H9 (cell line): Measurements from ENCODE around the gene APOL5. TPM values are rescaled to one million over a fixed set of nuclear protein-coding genes. Genes with fewer than 3 reads are reported as not detected.

ENCODE experiments used
- DNase-seq: peaks from one replicate; pipeline ENCODE4 v3.0.0-alpha.2; 2017
- H2AFZ ChIP-seq: one replicate; pipeline ENCODE4 v1.6.1; 2013; ENCODE audit warnings: mild to moderate bottlenecking, low read length, control low read depth, moderate library complexity
- H2AK5ac ChIP-seq: 2 replicates; pipeline ENCODE4 v1.6.1; 2013; ENCODE audit warnings: low read length, control low read depth, mixed read lengths; ENCODE audit not compliant: insufficient read length
- H2BK120ac ChIP-seq: one replicate; pipeline ENCODE4 v1.6.1; 2013; ENCODE audit warnings: low read depth, mild to moderate bottlenecking, low read length, control low read depth, inconsistent platforms; ENCODE audit not compliant: poor library complexity, severe bottlenecking
- H2BK12ac ChIP-seq: 2 replicates; pipeline ENCODE4 v1.6.1; 2013; ENCODE audit warnings: low read length, control low read depth, mixed read lengths, low read depth; ENCODE audit not compliant: insufficient read length
- H2BK15ac ChIP-seq: 2 replicates; pipeline ENCODE4 v1.6.1; 2013; ENCODE audit warnings: low read depth, low read length, control low read depth
- H2BK20ac ChIP-seq: one replicate; pipeline ENCODE4 v1.6.1; 2013; ENCODE audit warnings: low read depth, mild to moderate bottlenecking, low read length, control low read depth, inconsistent platforms; ENCODE audit not compliant: poor library complexity, severe bottlenecking
- H2BK5ac ChIP-seq: 2 replicates; pipeline ENCODE4 v1.6.1; 2013; ENCODE audit warnings: low read length, control low read depth, mixed read lengths; ENCODE audit not compliant: insufficient read length
- H3K14ac ChIP-seq: 2 replicates; pipeline ENCODE4 v1.6.1; 2013; ENCODE audit warnings: low read length, control low read depth; ENCODE audit not compliant: insufficient read depth
- H3K18ac ChIP-seq: 2 replicates; pipeline ENCODE4 v1.6.1; 2013; ENCODE audit warnings: low read depth, mild to moderate bottlenecking, mixed read lengths, low read length, control low read depth; ENCODE audit not compliant: insufficient read length
- H3K23ac ChIP-seq: 2 replicates; pipeline ENCODE4 v1.6.1; 2013; ENCODE audit warnings: low read length, control low read depth, mixed read lengths, low read depth; ENCODE audit not compliant: insufficient read length
- H3K23me2 ChIP-seq: 2 replicates; pipeline ENCODE4 v1.6.1; 2013; ENCODE audit warnings: low read depth, mild to moderate bottlenecking, mixed read lengths, low read length, control low read depth; ENCODE audit not compliant: insufficient read length, poor library complexity, severe bottlenecking
- H3K27ac ChIP-seq: 2 replicates; pipeline ENCODE4 v1.5.1; 2013; ENCODE audit warnings: low read length, control low read depth, mixed read lengths, low read depth; ENCODE audit not compliant: insufficient read length
- H3K27me3 ChIP-seq: 2 replicates; pipeline ENCODE4 v1.6.1; 2013; ENCODE audit warnings: low read length, control low read depth, inconsistent platforms; ENCODE audit not compliant: insufficient read depth
- H3K4ac ChIP-seq: 2 replicates; pipeline ENCODE4 v1.6.1; 2013; ENCODE audit warnings: low read depth, mild to moderate bottlenecking, control low read depth, inconsistent platforms, low read length, moderate library complexity
- H3K4me1 ChIP-seq: 2 replicates; pipeline ENCODE4 v1.6.1; 2013; ENCODE audit warnings: low read length, control low read depth, inconsistent platforms; ENCODE audit not compliant: insufficient read depth
- H3K4me2 ChIP-seq: 2 replicates; pipeline ENCODE4 v1.6.1; 2013; ENCODE audit warnings: low read length, control low read depth, mixed read lengths; ENCODE audit not compliant: insufficient read length, insufficient read depth
- H3K56ac ChIP-seq: 2 replicates; pipeline ENCODE4 v1.6.1; 2013; ENCODE audit warnings: low read depth, mild to moderate bottlenecking, mixed read lengths, low read length, control low read depth; ENCODE audit not compliant: insufficient read length
- H3K79me1 ChIP-seq: 2 replicates; pipeline ENCODE4 v1.6.1; 2013; ENCODE audit warnings: low read depth, mild to moderate bottlenecking, moderate library complexity, low read length, control low read depth, inconsistent platforms; ENCODE audit not compliant: insufficient read depth, poor library complexity, severe bottlenecking
- H3K79me2 ChIP-seq: 2 replicates; pipeline ENCODE4 v1.6.1; 2013; ENCODE audit warnings: low read length, control low read depth, inconsistent platforms; ENCODE audit not compliant: insufficient read depth
- H3K9ac ChIP-seq: 2 replicates; pipeline ENCODE4 v1.6.1; 2013; ENCODE audit warnings: low read length, control low read depth, mixed read lengths; ENCODE audit not compliant: insufficient read length; ENCODE audit errors: extremely low read depth
- H3K9me3 ChIP-seq: one replicate; pipeline ENCODE4 v1.6.1; 2013; ENCODE audit warnings: low read depth, low read length, inconsistent platforms; ENCODE audit not compliant: control insufficient read depth
- H3T11ph ChIP-seq: one replicate; pipeline ENCODE4 v1.6.1; 2013; ENCODE audit warnings: mild to moderate bottlenecking, low read length, control low read depth, inconsistent platforms
- H4K20me1 ChIP-seq: one replicate; pipeline ENCODE4 v1.6.1; 2013; ENCODE audit not compliant: control insufficient read depth, insufficient read length, insufficient read depth
- H4K5ac ChIP-seq: 2 replicates; pipeline ENCODE4 v1.6.1; 2013; ENCODE audit warnings: low read depth, mild to moderate bottlenecking, mixed read lengths, low read length, control low read depth; ENCODE audit not compliant: insufficient read length
- H4K8ac ChIP-seq: replicated peaks from 2 replicates; pipeline ENCODE4 v1.6.1; 2013; ENCODE audit warnings: low read length, control low read depth, mixed read lengths, low read depth; ENCODE audit not compliant: insufficient read length
- H4K91ac ChIP-seq: 2 replicates; pipeline ENCODE4 v1.6.1; 2013; ENCODE audit warnings: low read depth, mild to moderate bottlenecking, moderate library complexity, mixed read lengths, low read length, control low read depth; ENCODE audit not compliant: insufficient read length
- H3K27ac Mint-ChIP-seq, 3 experiments: 2 replicates in 2 of 3; 3 replicates in 1 of 3; pipeline ENCODE4 v1.8.0; 2020 to 2021; ENCODE audit warnings: mixed read lengths in 3 of 3, mild to moderate bottlenecking in 1 of 3, moderate library complexity in 1 of 3
- H3K27me3 Mint-ChIP-seq: 2 replicates; pipeline ENCODE4 v1.8.0; 2021; ENCODE audit warnings: low read depth, mild to moderate bottlenecking, moderate library complexity, mixed read lengths
- H3K36me3 Mint-ChIP-seq, 3 experiments: 2 replicates in 2 of 3; 3 replicates in 1 of 3; pipeline ENCODE4 v1.8.0; 2020 to 2021; ENCODE audit warnings: low read depth in 3 of 3, mixed read lengths in 3 of 3; ENCODE audit not compliant: insufficient read depth in 1 of 3
- H3K4me1 Mint-ChIP-seq, 2 experiments: 2 replicates each; pipeline ENCODE4 v1.8.0; 2020; ENCODE audit warnings: mixed read lengths in 2 of 2
- H3K4me3 Mint-ChIP-seq, 2 experiments: 2 replicates in 1 of 2; 3 replicates in 1 of 2; pipeline ENCODE4 v1.8.0; 2020 to 2021; ENCODE audit warnings: mild to moderate bottlenecking in 2 of 2, mixed read lengths in 2 of 2, moderate library complexity in 1 of 2
- H3K9me3 Mint-ChIP-seq, 2 experiments: 2 replicates in 1 of 2; 3 replicates in 1 of 2; pipeline ENCODE4 v1.8.0; 2020; ENCODE audit warnings: mild to moderate bottlenecking in 2 of 2, mixed read lengths in 2 of 2, moderate library complexity in 1 of 2
- CTCF ChIP-seq: fragments of 200-600 bp; sonication (generic); conservative IDR thresholded peaks from 3 replicates; pipeline ENCODE4 v1.8.0; 2021; ENCODE audit warnings: antibody characterized with exemption, mild to moderate bottlenecking
- WGBS: extraction: QIAGEN DNeasy Blood & Tissue Kit; methylation state at CpG from one replicate; pipeline ENCODE4 v1.1.7; 2013; ENCODE audit warnings: missing lambda C conversion rate, low lambda C conversion rate, mixed read lengths; ENCODE audit not compliant: insufficient read length; ENCODE audit errors: extremely low coverage; 5-methylcytosine and 5-hydroxymethylcytosine counted together
- total RNA-seq: library from RNA; stranded (reverse); gene quantifications from 2 replicates; pipeline ENCODE4 v1.2.1, GENCODE V29; 2021

The APOL5 gene
- total RNA-seq, 1 experiment from 2014 or later = not detected

- H3K4me1 Mint-ChIP-seq = peaks cover 20 to 22% of the 10 kb centered on the region in 2 experiments
- H3K4me3 Mint-ChIP-seq = no peak overlapping the region
- no peak for DNase-seq
- no peak overlapping the region for H4K5ac ChIP-seq
- no peak overlapping the region for H2AFZ ChIP-seq
- no peaks in the 10 kb centered on the region for H3K9me3 ChIP-seq
- no peak overlapping the region for H3K9ac ChIP-seq
- no peak overlapping the region for H2BK120ac ChIP-seq
- no peak overlapping the region for H3K14ac ChIP-seq
- H4K91ac ChIP-seq = no peak overlapping the region
- H2AK5ac ChIP-seq = no peak overlapping the region
- no peak for TF ChIP-seq CTCF
- H4K20me1 ChIP-seq = no peaks in the 10 kb centered on the region
- H3T11ph ChIP-seq = no peak overlapping the region
- H2BK12ac ChIP-seq = no peak overlapping the region
- H3K79me2 ChIP-seq = no peaks in the 10 kb centered on the region
- peaks cover 42 to 45% of the 10 kb centered on the region in 2 experiments for H3K9me3 Mint-ChIP-seq
- H3K27ac ChIP-seq = no peak overlapping the region
- H3K27ac Mint-ChIP-seq = no peak overlapping the region
- peaks cover 1% of the 10 kb centered on the region; the same call in 1 of the 2 replicates for H3K27me3 Mint-ChIP-seq
- H3K23ac ChIP-seq = no peak overlapping the region
- H3K4me2 ChIP-seq = no peak overlapping the region
- no CpG with 5 or more reads among the region's 7 CpGs for WGBS
- no peak overlapping the region for H2BK5ac ChIP-seq
- no peaks in the 10 kb centered on the region for H3K23me2 ChIP-seq
- no peak overlapping the region for H4K8ac ChIP-seq
- H3K27me3 ChIP-seq = no peaks in the 10 kb centered on the region
- H2BK15ac ChIP-seq = no peak overlapping the region
- peaks cover 21 to 44% (median 22%) of the 10 kb centered on the region in 3 experiments; a peak in 6 of 7 replicates for H3K36me3 Mint-ChIP-seq
- no peak overlapping the region for H2BK20ac ChIP-seq
- no peaks in the 10 kb centered on the region for H3K4me1 ChIP-seq
- H3K56ac ChIP-seq = no peak overlapping the region
- H3K79me1 ChIP-seq = no peaks in the 10 kb centered on the region
- H3K18ac ChIP-seq = no peak overlapping the region
- no peak overlapping the region for H3K4ac ChIP-seq
Observed at GRCh38 chr22:35677460-35678187, 40.0 kb upstream of the APOL5 start.
